ENCODE results near the gene GALNS.

- TF ChIP-seq CTCF (conservative IDR thresholded peaks at IDR 0.05) (no peak), EZH2 (IDR thresholded peaks at IDR 0.05; ENCODE audit: low read depth) (no peak)
These were observed 52.6 kb downstream of the GALNS start for GRCh38 chr16:88804173-88804551.
